Activated T-cell treated with anti-CD3 and anti-CD28 coated beads, Interleukin-2, amount 50 U/mL, for 1 hour (primary cell): Measurements from ENCODE around the gene GADD45G.
A peak's percentile ranks its signal among the peaks of the same experiment; 100 is the strongest.

Experiments
- DNase-seq: peaks from one replicate; pipeline ENCODE4 v3.0.0-alpha.2; 2020

The GADD45G gene

DNA sequence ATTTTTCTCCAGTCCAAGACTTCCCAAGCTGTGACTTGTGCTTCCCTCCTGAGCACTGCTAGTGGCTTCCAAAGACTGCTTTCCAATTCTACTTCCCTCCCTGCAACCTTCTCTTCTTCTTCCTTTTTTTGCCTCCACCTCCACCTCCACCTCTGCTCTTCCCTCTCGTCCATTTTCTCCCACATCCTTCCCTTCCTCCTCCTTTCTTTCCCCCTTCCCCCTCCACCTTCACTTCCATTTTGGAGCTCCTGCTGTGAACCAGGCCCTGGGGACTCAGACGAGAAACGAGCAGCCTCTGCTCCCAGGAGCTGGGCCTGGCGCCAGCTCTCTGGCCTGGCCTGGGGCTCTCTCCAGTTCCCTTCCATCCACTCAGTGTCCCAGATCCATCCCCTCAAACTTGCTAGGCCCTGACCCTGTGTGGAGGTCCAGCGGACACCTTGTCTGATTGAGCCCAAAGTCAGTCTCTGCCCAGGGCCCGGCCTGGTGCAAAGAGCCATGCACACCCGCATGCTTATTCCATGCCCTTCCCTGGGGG lies 5.6 kb downstream of the GADD45G start:
- DNase-seq = peak; percentile 9

- DNase-seq = no peak
These were observed 6.6 kb downstream of the GADD45G start for GRCh38 chr9:89611425-89611824.

DNA sequence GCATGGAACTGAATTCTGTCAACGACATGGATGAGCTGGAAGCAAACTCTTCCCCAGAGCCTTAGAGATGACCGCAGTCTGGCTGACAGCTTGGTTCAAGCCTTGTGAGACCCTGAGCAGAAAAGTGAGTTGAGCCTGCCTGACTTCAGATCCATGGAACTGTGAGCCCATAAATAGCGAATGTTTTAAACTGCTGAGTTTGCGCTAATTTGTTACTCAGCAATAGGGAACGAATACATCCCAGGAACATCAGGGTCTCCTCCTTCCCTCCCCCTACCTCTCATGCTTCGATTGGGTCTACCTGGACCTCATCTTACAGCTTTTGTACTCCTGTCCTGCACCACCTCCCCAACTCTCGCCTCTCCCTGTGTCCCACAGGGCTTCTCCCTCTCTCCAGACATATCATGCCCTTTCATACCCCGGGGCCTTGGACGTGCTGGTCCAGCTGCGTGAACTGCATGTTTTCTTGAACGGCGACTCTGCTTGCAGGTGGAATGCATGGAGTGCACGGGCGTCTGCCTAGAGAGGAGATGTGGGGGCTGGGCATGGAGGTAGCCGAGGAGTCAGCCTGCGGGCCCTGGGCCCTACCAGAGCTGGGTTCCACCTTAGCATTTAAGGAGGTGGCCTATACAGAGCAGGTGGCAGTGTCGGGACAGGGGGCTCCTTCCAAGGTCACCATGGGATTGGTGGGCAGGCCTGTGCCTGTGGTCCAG lies 7.9 kb downstream of the GADD45G start:
- DNase-seq = no peak

DNA sequence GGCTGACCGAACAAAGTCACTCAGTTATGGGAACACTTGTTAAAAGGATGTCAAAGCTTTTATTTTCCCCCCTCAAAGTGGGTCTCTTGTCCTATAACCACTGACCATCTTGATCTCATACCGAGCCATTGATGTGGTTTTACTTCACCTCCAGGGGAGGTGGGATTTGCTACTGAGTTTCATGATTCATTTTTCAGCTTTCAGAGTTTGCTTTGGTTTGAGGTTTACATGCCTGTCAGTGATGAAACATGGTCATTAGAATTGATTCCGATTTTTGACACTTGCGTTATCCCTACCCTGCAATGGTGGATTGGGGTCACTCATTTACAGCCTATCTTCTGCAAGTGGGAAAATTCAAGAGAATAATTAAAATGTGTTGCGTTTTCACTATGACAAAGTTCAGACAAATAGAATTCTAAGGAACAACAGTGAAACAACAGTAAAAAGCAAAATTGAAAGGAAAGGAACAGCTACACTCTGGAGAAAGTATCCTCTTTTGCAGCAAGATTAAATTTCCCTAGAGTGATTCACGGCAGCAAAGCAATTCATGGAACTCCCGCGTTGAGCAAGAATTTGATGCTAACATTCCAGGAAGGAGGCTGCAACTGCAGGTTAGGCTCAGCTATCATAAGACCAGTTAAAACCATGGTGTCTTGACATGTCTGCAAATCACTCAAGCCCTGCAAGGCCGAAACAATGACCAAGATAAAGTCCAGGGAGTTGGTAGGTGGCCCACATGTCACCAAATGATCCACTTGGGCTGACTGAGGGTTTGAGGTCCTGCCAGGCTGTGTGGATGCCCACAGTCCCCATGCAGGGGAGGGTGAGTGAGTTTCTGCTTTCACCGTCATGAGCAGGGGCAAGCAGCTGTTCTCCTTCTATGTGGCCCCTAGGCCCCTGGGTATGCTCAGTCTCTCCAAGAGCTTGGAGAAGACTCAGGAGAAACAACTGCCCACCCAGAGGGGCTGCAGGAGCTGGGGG lies 9.4 kb downstream of the GADD45G start:
- no peak for DNase-seq

GRCh38 chr9:89615661-89616060 lies 10.8 kb downstream of the GADD45G start:
- DNase-seq = no peak

- DNase-seq = no peak
These were observed 11.6 kb downstream of the GADD45G start for GRCh38 chr9:89616411-89616810.

DNA sequence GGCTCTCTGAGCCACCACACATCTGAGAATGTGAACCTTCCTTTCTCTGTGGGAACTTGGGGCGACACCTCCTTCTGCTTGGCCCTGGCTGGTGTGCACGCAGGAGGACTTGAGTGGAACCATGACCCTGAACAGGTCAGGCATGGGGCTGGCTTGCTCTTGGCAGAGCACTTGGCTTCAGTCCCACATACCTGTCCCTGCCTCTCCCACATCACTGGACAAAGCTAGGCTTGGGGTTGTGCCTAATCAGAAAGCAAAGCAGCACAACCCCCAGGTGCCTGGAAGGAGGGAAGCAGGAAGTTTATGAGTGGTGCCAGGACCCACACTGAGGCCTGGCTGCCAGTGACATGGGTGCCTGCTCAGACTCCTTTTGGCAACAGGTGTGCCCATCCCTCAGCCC lies 13.2 kb downstream of the GADD45G start:
- no peak for DNase-seq

DNA sequence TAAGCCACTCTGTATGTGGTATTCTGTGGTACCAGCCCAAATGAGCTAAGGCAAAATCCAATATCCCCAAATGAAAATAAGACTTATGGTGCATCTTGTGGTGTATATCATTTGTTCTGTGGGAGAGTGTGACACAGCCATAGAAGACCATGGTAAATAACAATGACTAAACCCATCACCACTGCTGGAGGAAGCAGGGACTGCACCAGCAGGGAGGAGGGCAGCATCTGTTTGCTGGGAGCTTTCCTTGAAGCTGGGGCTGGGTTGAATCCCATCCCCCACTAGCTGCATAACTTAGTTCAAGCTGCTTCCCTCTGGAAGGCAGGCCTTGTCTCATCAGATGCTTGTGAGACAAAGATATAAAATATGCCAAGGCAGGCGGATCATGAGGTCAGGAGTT lies 14.2 kb downstream of the GADD45G start:
- DNase-seq = no peak

- no peak for DNase-seq
These were observed 14.8 kb downstream of the GADD45G start for GRCh38 chr9:89619424-89620138.

DNA sequence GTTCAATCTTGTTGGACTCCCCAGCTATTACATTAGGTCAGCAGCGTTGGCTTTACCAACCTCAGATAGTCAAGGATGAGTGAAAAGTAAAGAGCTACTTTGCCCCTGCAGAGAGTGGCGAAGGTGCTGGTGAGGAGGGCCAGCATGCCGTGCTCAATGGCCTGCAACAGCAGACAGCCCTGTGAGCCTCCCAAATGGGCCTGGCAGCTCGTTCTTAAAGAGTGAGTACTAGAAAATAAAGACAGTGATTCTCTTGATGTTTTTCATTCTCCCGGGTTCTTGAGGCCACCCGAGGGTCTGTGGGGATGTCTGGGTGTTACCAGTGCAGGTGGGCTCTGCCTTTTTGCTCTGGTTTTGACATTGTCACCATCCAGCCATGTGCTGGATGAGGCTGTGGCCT lies 16.2 kb downstream of the GADD45G start:
- no peak for DNase-seq

DNA sequence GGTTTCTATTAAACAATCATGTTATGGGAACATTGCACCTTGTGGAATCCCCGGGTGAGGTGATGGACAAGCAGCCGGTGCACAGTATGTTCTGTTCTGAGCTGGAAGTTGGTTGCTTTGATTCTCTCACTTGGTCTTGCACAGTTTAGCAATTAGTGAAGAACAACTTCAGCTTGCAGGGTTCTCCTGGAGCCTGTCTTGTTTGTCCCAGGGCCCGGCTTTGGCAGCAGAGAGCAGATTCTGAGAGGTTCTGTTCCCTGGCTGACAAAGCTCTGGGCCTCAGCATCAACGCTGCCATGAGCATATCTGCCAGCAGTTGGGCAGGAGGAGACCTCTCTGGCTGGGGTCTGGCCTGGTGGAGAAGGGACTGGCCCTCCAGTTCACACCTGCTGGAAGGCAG lies 16.9 kb downstream of the GADD45G start:
- DNase-seq = no peak

DNA sequence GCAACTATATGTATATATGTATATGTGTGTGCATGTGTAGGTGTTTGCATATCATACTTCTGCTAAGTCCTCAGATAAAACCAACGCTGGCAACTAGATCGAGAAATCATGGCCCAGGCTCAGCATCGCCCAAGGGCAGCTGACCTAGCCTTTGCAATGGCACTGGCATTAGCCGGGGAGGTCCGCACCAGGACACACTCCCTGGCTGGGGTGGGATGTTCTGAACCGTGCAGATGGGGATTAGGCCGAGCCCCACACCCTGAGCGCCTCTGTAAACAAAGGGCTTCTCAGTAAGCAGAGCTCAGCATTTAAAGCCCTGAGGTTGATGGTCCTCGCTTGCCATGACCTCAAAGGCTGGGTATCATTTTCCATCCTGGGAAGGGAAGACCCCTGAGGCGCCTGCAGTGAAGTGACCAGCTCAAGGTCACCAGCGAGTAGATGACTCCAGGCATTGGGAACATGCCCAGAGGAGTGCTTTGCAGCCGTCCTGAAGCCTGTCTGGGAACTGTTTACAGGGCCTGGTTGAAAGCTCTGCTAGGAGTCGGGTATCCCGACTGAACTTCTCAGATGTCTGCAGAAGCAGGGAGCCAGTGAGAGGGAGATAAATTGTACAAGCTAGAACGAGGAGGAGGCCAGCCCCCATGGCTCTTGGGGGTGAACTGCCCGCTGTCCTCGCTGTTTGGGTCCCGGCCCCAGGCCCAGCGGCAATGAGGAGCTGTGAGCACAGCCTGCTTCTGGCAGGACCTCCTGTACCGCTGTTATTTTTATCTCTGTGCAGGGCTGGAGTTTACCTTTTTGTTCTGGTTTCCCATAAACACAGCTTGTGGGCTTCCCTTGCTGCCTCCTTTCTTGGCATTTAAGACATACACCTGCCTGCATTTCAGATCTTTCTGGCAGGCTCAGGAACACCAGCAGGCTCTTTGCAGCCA lies 18.4 kb downstream of the GADD45G start:
- no peak for DNase-seq

DNA sequence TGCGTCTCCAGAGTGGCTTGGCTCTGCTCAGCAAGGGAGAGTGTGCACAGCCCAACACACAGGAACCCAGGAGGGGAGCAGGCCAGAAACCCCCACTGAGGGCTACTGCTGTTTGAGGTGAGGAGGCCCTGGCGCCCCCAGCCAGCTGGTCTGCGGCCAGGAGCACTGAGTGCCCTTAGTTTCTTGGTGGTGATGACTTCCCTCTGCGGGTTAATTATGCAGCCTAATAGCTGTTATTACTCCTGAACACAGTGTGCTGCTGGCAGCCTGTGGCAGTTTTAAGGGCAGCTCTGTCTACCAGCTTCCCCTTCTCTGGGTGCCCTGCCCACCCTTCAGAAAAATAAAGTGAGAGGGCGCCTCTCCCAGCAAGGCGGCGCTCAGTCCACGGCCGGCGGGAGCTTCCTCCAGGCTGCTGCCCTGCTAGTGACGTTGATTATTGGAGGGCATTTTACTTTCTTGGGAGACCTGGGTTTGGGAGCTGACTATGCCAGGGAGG lies 19.2 kb downstream of the GADD45G start:
- no peak for DNase-seq

DNA sequence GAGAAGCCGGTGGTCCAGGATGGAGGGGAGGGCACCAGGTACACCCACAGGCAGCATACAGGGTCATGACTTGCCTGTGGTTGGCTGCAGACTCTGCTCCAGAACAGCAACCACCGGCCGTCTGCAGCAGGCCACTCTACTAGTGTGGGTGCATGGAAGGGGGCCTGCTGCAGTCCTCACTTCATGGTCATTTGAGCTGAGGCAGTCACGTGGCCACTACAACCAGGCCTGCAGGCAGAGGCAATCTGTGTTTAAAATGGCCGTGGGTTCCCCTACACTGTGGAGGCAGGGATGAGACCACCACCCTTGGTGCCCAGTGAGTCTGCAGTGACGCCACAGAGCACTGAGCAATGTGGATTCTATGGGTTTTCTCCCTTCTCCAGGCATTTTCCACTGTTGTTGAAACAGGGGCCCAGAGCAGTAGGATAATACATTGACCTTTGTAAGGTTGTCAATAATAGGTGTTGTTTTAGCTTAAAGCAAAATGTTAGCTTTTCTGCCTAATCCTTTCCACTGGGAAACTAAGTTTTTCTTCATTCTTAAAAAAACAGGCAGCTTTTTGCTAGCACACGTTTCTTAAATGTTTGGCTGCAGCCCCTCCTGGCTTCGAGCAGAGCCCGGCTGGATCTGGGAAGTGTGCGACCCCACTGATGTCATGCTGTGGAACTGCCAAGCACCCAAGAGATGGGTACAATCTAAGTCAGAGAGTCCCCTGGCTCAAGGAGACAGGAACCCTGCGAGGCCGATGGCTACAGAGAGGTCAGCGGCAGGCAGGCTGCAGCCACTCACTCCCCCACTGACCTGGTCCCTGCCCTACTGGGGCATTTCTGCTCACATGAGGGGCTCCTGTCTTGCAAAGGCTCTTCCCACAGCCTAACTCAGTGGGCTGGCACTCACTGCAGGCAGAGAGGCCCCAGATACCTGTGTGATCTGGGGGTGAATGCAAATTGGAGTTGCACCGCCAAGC lies 21.2 kb downstream of the GADD45G start:
- no peak for DNase-seq

GRCh38 chr9:89626741-89627265 lies 22.0 kb downstream of the GADD45G start:
- no peak for DNase-seq

DNA sequence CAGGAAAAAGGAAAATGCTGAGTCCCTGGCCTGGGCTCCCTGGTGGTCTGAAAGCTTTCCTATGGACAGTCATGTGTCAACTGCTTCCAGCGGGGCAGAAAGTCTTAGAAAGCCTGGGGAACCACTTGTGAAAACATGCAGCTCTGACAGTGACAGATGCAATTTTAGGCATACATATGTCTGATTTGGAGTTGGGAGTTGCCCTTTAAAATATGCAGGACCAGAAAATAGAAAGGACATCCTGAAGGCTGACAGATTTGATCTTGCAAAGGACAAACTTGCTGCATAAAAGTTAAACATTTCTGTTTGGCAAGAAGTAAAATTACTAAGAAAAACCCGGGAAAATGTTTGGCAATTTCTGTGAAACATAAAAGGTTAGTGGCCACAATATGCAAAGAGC lies 23.8 kb downstream of the GADD45G start:
- DNase-seq = no peak

DNA sequence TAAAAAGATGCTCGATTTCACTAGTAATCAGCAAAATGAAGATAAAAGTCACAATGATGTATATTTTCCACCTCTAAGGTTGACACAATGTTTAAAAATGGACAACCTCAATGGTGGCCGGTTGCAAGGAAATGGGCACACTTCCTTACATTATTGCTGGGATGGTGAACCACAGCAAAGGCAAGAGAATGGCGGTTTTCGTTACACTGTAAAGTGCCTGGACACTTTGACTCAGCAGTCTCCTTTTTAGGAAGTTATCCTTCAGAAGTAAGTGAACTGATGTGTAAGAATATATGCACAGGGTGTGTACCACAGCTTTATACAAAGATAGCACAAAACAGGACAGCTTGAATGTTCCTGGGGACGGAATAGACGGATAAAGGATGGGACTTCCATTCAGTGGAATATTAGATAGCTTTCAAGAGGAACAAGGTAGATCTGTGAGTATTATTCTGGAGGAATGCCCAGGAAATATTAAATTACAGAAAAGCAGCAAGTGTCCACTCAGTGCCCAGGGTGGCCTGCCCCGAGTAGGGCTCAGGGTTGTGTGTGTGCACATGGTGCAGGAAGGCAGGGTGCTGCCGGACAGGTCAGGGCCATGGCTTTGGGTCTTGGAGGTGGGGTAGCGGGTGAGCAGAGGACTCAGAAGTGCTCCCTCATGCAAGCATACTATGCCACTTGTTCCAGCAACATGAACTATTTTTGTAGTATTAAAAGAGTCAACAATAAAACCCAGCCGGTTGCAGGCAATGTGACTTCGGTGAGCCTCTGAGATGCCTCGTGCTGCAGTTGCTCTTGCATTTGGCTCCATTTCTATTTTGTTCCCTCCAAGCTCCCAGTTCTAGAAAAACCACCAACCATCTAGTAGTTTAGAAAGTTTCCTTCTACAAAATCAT lies 24.5 kb downstream of the GADD45G start:
- DNase-seq = no peak

DNA sequence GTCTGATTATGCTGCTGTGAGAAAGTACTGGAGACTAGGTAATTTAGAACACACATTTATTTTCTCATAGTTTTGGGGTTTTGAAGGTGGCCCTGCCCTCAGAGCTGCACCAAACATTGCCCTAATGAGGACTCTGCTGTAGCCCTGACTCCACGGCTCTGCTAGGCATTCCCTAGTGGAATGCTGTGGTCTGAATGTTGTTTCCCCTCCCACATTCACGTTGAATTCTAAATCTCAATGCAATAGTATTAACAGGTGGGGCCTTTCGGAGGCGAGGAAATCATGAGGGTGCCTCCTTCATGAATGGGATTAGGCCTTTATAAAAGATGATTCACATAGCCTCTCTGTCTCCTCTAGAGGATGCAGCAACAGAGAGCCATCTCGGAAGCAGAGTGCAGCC lies 25.7 kb downstream of the GADD45G start:
- no peak for DNase-seq

DNA sequence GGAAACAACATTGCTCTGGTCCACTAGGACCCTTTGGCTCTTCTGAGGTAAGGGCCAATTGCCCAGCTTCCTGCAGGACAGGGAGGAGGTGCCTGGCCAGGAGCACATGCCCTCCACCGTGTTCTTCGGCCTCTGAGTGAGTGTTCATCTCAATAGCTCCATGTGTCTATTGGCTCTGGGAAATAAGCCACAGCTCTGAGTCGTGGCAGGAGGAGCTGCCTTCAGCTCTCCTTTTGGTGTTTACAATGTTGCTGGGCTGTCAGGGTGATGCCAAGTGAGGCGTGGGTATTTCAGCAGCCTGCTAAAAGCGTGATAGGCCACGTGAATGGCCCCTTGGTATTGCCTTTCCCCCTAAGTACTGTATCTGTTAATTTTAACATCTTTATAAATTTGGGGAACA lies 26.6 kb downstream of the GADD45G start:
- DNase-seq = no peak
